ENCODE measurements around the gene ARHGAP26. TPM values are rescaled to one million over a fixed set of nuclear protein-coding genes. Genes with fewer than 3 reads are reported as not detected.

ARHGAP26 gene
- total and polyA plus RNA-seq, 2 donors (not counting 3 experiments of a cell fraction or from before 2014, with no cell fraction given), result 3.1 to 16.2 TPM

DNA sequence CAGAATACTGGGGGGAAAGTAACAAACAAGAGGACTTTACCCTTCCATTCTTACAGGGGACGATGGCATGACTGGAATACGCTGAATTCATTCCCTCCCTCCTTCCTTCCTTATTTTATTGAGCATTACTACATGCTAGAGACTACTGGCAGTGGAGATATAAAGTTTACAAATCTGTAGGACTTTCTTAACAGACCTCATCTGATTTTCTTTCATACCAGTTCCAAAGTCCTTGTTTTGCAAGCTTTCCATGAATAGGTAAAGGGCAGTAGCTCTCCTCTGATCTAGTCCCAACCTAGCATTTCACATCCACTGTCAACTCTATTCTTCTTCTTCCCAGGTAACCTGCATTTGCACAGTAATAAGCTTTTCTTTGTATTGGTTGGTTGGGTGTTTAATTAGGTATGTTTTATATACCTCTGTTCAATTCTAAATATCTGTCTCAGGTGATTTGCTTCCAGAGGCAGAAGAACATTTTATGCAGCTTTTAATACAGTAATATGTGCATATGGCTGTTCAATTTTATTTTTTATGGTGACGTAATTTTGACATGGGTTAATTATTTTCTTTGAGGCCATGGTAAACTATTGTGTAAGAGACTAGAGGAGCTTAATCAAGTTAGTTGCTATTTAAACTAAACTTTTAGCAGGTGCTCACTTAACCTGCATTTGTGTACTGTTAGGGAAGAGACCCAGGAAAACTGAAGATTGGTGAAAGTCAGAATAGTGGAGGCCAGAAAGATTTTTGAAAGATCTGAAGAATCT lies 150.9 kb downstream of the ARHGAP26 start:
- H3K4me2 ChIP-seq (ENCODE audit: insufficient read depth, low read length), result no peak overlapping the region
- DNase-seq (ENCODE audit: low read depth, low spot score), result no peak
- dilution Hi-C loops (cut with MboI; ENCODE audit: extremely low pct_ligation_motif_present, low sequenced_read_pairs), result no loop called here
- no TSS peak for BruUV-seq (replicated peaks)
- no peaks in the 10 kb centered on the region for H3K27me3 ChIP-seq (ENCODE audit: control insufficient read depth in 2 of 2, insufficient read depth in 2 of 2, low read length in 2 of 2)
- ChIA-PET POLR2A (no interaction called here), CTCF (interaction anchor here (1.0 to 5.0 kb wide), 12 partner anchors 32 to 1222 kb away, joined by 3 to 29 read pairs (median 8); partner anchors contain the start of gene NR3C1)
- intact Hi-C loops (cut with micrococcal nuclease), result loop anchor here (5.0 to 10.0 kb wide), 4 partner anchors 206 to 1271 kb away; no protein-coding TSS in a partner anchor
- H4K20me1 ChIP-seq (replicated peaks; ENCODE audit: control insufficient read depth, extremely low read depth, insufficient read depth, low read length), result no peaks in the 10 kb centered on the region
- H3K9me1 ChIP-seq (replicated peaks; ENCODE audit: control insufficient read depth, extremely low read depth, insufficient read depth, low read length), result no peaks in the 10 kb centered on the region
- H3K4me3 ChIP-seq (replicated peaks in 1 of 3; ENCODE audit: insufficient read depth in 1 of 3, low read depth in 1 of 3, low read length in 3 of 3), result no peak overlapping the region
- peaks cover 30% of the 10 kb centered on the region for H3K4me1 ChIP-seq (ENCODE audit: control insufficient read depth, extremely low read depth, insufficient read depth, low read length)
- TF ChIP-seq GATA2 (IDR thresholded peaks at IDR 0.05; ENCODE audit: insufficient read depth, insufficient read length, low read depth, low read length), result no peak
- no peak for TF ChIP-seq POLR2A (IDR thresholded peaks at IDR 0.05; ENCODE audit: low read depth, low read length)
- TF ChIP-seq EZH2 (IDR thresholded peaks at IDR 0.05; ENCODE audit: borderline replicate concordance, low read depth, low read length, severe bottlenecking), result no peak
- no peak for TF ChIP-seq POLR2AphosphoS5 (IDR thresholded peaks at IDR 0.05; ENCODE audit: insufficient read depth, low read depth, low read length)
- TF ChIP-seq JUN (IDR thresholded peaks at IDR 0.05; ENCODE audit: borderline replicate concordance, insufficient read depth, insufficient read length, low read depth), result no peak
- TF ChIP-seq MYC (IDR thresholded peaks at IDR 0.05; ENCODE audit: low read depth, low read length), result no peak
- no peak overlapping the region for H3K27ac ChIP-seq (ENCODE audit: insufficient read depth, low read depth, low read length)
- H3K36me3 ChIP-seq (ENCODE audit: control insufficient read depth in 2 of 2, extremely low read depth in 1 of 2, insufficient read depth in 2 of 2, low read length in 2 of 2), result no peaks in the 10 kb centered on the region
- no peaks in the 10 kb centered on the region for H3K79me2 ChIP-seq (ENCODE audit: control insufficient read depth, insufficient read depth, low read length)
- no peak overlapping the region for H3K9ac ChIP-seq (replicated peaks; ENCODE audit: extremely low read depth, insufficient read depth, low read length)
- no peak for FAIRE-seq
- H2AFZ ChIP-seq (ENCODE audit: low read depth, low read length), result no peak overlapping the region
- H3K9me3 ChIP-seq (replicated peaks; ENCODE audit: control insufficient read depth, insufficient read depth, low read length), result no peaks in the 10 kb centered on the region
